AG09309 (cell line): ENCODE results near the gene HTT.

Source experiments
- DNase-seq: peaks from one replicate; pipeline ENCODE4 v3.0.0-alpha.2; 2010; ENCODE audit warnings: low read depth
- H3K4me3 ChIP-seq: 2 replicates; pipeline ENCODE4 v1.5.1; 2011; ENCODE audit warnings: mild to moderate bottlenecking, low read depth, low read length, moderate library complexity; ENCODE audit not compliant: control insufficient read depth
- CTCF ChIP-seq: IDR thresholded peaks from 2 replicates; pipeline ENCODE4 v1.5.1; 2011; ENCODE audit warnings: mild to moderate bottlenecking, low read depth, low read length, inconsistent platforms; ENCODE audit not compliant: insufficient read depth, control insufficient read depth; ENCODE audit errors: missing control alignments

HTT gene

GRCh38 chr4:3283483-3283882, 209.0 kb downstream of the HTT start:
- TF ChIP-seq CTCF, result no peak
- no peak for DNase-seq
- no peak overlapping the region for H3K4me3 ChIP-seq

GRCh38 chr4:3283916-3284315, 209.4 kb downstream of the HTT start:
- DNase-seq, result no peak
- H3K4me3 ChIP-seq, result no peak overlapping the region
- no peak for TF ChIP-seq CTCF

GRCh38 chr4:3284734-3285557, 210.5 kb downstream of the HTT start:
- no peak overlapping the region for H3K4me3 ChIP-seq
- TF ChIP-seq CTCF, result no peak

GRCh38 chr4:3285558-3286334, 211.3 kb downstream of the HTT start:
- TF ChIP-seq CTCF, result no peak
- H3K4me3 ChIP-seq, result no peak overlapping the region
- DNase-seq, result peak; percentile 49

More at GRCh38 chr4:3284734-3285557, 210.5 kb downstream of the HTT start:
- DNase-seq, result no peak

GRCh38 chr4:3286335-3287175, 212.1 kb downstream of the HTT start:
- no peak for TF ChIP-seq CTCF
- no peak overlapping the region for H3K4me3 ChIP-seq
- DNase-seq, result no peak

- no peak for TF ChIP-seq CTCF
- no peak overlapping the region for H3K4me3 ChIP-seq
- no peak for DNase-seq
Observed at GRCh38 chr4:3287271-3287971, 212.9 kb downstream of the HTT start.
